Lower leg skin (tissue), 3 donors: ENCODE results near the gene MGAT3.

ENCODE experiments used
- CTCF ChIP-seq, 3 donors: fragments of 450-650 bp; IDR thresholded peaks; one replicate each; pipeline ENCODE4 v1.5.1; 2016; ENCODE audit warnings: antibody characterized with exemption in 3 of 3, mild to moderate bottlenecking in 3 of 3, moderate library complexity in 2 of 3
- POLR2A ChIP-seq, 2 donors: fragments of 450-650 bp; IDR thresholded peaks; one replicate each; pipeline ENCODE4 v1.6.1; 2016 to 2017; ENCODE audit warnings: antibody characterized with exemption in 2 of 2, mild to moderate bottlenecking in 1 of 2, moderate library complexity in 1 of 2

- TF ChIP-seq CTCF (IDR thresholded peaks at IDR 0.05) (no peak), POLR2A (IDR thresholded peaks at IDR 0.05) (no peak)
Observed at GRCh38 chr22:39476664-39477063, 19.9 kb downstream of the MGAT3 start.
